Liver (tissue), 9 donors: Measurements from ENCODE around the gene FBXO34. TPM values are rescaled to one million over a fixed set of nuclear protein-coding genes. Genes with fewer than 3 reads are reported as not detected.

ENCODE experiments used
- DNase-seq: peaks from one replicate; pipeline ENCODE4 v3.0.0-alpha.2; 2017; ENCODE audit warnings: low spot score
- H3K27ac ChIP-seq, 2 donors: one replicate each; pipeline ENCODE4 v1.7.0; 2013; ENCODE audit warnings: inconsistent platforms in 2 of 2, low read length in 2 of 2, control low read depth in 1 of 2, low read depth in 1 of 2, mild to moderate bottlenecking in 1 of 2
- H3K27me3 ChIP-seq, 4 donors: one replicate each; pipeline versions ENCODE4 v1.6.1 to v1.7.0; 2013; ENCODE audit warnings: low read length in 3 of 4, inconsistent platforms in 1 of 4, mild to moderate bottlenecking in 1 of 4, moderate library complexity in 1 of 4; ENCODE audit not compliant: control insufficient read depth in 4 of 4, insufficient read depth in 4 of 4
- H3K36me3 ChIP-seq, 4 donors: one replicate each; pipeline versions ENCODE4 v1.6.1 to v1.7.0; 2013; ENCODE audit warnings: low read length in 3 of 4, mild to moderate bottlenecking in 3 of 4, low read depth in 1 of 4, moderate library complexity in 1 of 4; ENCODE audit not compliant: control insufficient read depth in 4 of 4, insufficient read depth in 3 of 4
- H3K4me1 ChIP-seq, 4 donors: one replicate each; pipeline versions ENCODE4 v1.6.1 to v1.7.0; 2013; ENCODE audit warnings: low read length in 3 of 4, mild to moderate bottlenecking in 3 of 4, moderate library complexity in 1 of 4; ENCODE audit not compliant: control insufficient read depth in 4 of 4, insufficient read depth in 4 of 4
- H3K4me3 ChIP-seq, 3 donors: one replicate each; pipeline versions ENCODE4 v1.6.1 to v1.7.0; 2013; ENCODE audit warnings: low read length in 3 of 3, control low read depth in 1 of 3, low read depth in 1 of 3, mild to moderate bottlenecking in 1 of 3
- H3K9ac ChIP-seq, 2 donors: one replicate each; pipeline ENCODE4 v1.7.0; 2013; ENCODE audit warnings: low read length in 2 of 2, mild to moderate bottlenecking in 2 of 2, moderate library complexity in 2 of 2, control low read depth in 1 of 2, low read depth in 1 of 2
- H3K9me3 ChIP-seq, 4 donors: one replicate each; pipeline versions ENCODE4 v1.6.1 to v1.7.0; 2013; ENCODE audit warnings: low read length in 3 of 4; ENCODE audit not compliant: control insufficient read depth in 4 of 4
- EGR1 ChIP-seq, 2 donors: IDR thresholded peaks; 2 replicates each; pipeline ENCODE4 v1.6.1; 2016 to 2018; ENCODE audit warnings: antibody characterized with exemption in 2 of 2, low read depth in 2 of 2
- FOXA1 ChIP-seq: IDR thresholded peaks from 2 replicates; pipeline ENCODE4 v1.6.1; 2016; ENCODE audit warnings: antibody characterized with exemption
- FOXA2 ChIP-seq: IDR thresholded peaks from 2 replicates; pipeline ENCODE4 v1.6.1; 2016; ENCODE audit warnings: antibody characterized with exemption
- GABPA ChIP-seq, 2 donors: IDR thresholded peaks in 1 of 2; conservative IDR thresholded peaks in 1 of 2; 2 replicates each; pipeline ENCODE4 v1.6.1; 2016; ENCODE audit warnings: antibody characterized with exemption in 2 of 2, mild to moderate bottlenecking in 1 of 2, moderate library complexity in 1 of 2
- HNF4A ChIP-seq, 2 donors: conservative IDR thresholded peaks; 2 replicates each; pipeline ENCODE4 v1.6.1; 2016; ENCODE audit warnings: antibody characterized with exemption in 2 of 2, mild to moderate bottlenecking in 2 of 2
- HNF4G ChIP-seq: IDR thresholded peaks from 2 replicates; pipeline ENCODE4 v1.6.1; 2016; ENCODE audit warnings: antibody characterized with exemption
- JUND ChIP-seq, 2 donors: IDR thresholded peaks; 2 replicates each; pipeline ENCODE4 v1.6.1; 2016; ENCODE audit warnings: antibody characterized with exemption in 2 of 2
- MAX ChIP-seq: IDR thresholded peaks from 2 replicates; pipeline ENCODE4 v1.6.1; 2016; ENCODE audit warnings: antibody characterized with exemption
- NR2F2 ChIP-seq: IDR thresholded peaks from 2 replicates; pipeline ENCODE4 v1.6.1; 2016; ENCODE audit warnings: antibody characterized with exemption
- REST ChIP-seq: IDR thresholded peaks from 2 replicates; pipeline ENCODE4 v1.6.1; 2016; ENCODE audit warnings: antibody characterized with exemption, mild to moderate bottlenecking
- RXRA ChIP-seq, 2 donors: IDR thresholded peaks; 2 replicates each; pipeline ENCODE4 v1.6.1; 2017 to 2018; ENCODE audit warnings: antibody characterized with exemption in 2 of 2, mild to moderate bottlenecking in 1 of 2
- TAF1 ChIP-seq: conservative IDR thresholded peaks from 2 replicates; pipeline ENCODE4 v1.6.1; 2016; ENCODE audit warnings: antibody characterized with exemption, mild to moderate bottlenecking
- YY1 ChIP-seq: IDR thresholded peaks from 2 replicates; pipeline ENCODE4 v1.6.1; 2016; ENCODE audit warnings: antibody characterized with exemption, mild to moderate bottlenecking
- WGBS: extraction: QIAGEN DNeasy Blood & Tissue Kit; methylation state at CpG from one replicate; pipeline ENCODE4 v1.1.7; 2013; 5-methylcytosine and 5-hydroxymethylcytosine counted together
- polyA plus RNA-seq, 2 donors: library from polyadenylated mRNA; stranded (reverse) in 1 of 2; unstranded in 1 of 2; fragments of 200-250 nt in 1 of 2; fragments of >200 nt in 1 of 2; fragmentation: Nextera tagmentation in 1 of 2; extraction: Ambion mirVana in 1 of 2; gene quantifications; one replicate each; pipeline versions ENCODE4 v1.2.1 to v1.2.3, GENCODE V29; 2013 to 2015
- total RNA-seq, 2 donors: library from RNA; depleted of rRNA; stranded (reverse); fragments of >200 nt; gene quantifications; one replicate each; pipeline ENCODE4 v1.2.3, GENCODE V29; 2014
- TF ChIP-seq, protein P1 (sequence below): IDR thresholded peaks from 2 replicates; pipeline ENCODE4 v1.6.1; 2016; ENCODE audit warnings: antibody characterized with exemption
- donor health status: healthy.
- donor health status: healthy.
- donor health status: healthy.
- donor health status: healthy.
- donor health status: healthy.

The FBXO34 gene
- total and polyA plus RNA-seq, 4 donors, result 4.2 to 25.8 (median 10.1) TPM

DNA sequence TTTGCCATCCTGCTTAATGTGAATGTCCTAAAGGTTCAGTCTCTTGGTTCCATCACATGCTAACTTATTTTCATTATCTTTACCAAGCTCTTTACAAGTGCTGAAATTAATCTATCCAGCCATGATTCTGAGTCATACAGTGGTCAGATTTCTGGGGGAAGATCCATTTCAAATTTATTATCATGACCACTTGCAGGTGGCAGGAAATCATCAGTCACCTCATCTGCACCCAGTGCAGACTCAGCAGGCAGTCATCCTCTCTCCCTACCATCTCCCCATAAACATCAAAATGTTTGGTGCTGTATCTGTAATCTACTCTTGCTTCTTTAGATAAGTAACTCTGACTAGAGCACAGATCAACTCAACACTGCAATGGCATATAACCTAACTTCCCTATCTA, 116.9 kb downstream of the FBXO34 start:
- H3K9ac ChIP-seq, result no peak overlapping the region
- H3K36me3 ChIP-seq, result peaks cover 0 to 30% (median 9%) of the 10 kb centered on the region in 4 donors
- TF ChIP-seq RXRA (IDR thresholded peaks at IDR 0.05), result no peak
- TF ChIP-seq HNF4A (conservative IDR thresholded peaks at IDR 0.05), result no peak
- TF ChIP-seq JUND (IDR thresholded peaks at IDR 0.05), result no peak
- no peak for TF ChIP-seq REST
- TF ChIP-seq GABPA (IDR thresholded peaks at IDR 0.05 in 1 of 2, conservative IDR thresholded peaks at IDR 0.05 in 1 of 2), result no peak
- TF ChIP-seq NR2F2, result no peak
- TF ChIP-seq, protein P1, sequence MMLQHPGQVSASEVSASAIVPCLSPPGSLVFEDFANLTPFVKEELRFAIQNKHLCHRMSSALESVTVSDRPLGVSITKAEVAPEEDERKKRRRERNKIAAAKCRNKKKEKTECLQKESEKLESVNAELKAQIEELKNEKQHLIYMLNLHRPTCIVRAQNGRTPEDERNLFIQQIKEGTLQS, result no peak
- no peak for TF ChIP-seq FOXA1
- no peak for TF ChIP-seq MAX
- TF ChIP-seq TAF1, result no peak
- TF ChIP-seq FOXA2, result no peak
- no peaks in the 10 kb centered on the region for H3K27me3 ChIP-seq
- H3K27ac ChIP-seq, result no peak overlapping the region
- H3K9me3 ChIP-seq, result no peaks in the 10 kb centered on the region
- DNase-seq, result no peak
- H3K4me1 ChIP-seq, result no peaks in the 10 kb centered on the region
- H3K4me3 ChIP-seq, result no peak overlapping the region

DNA sequence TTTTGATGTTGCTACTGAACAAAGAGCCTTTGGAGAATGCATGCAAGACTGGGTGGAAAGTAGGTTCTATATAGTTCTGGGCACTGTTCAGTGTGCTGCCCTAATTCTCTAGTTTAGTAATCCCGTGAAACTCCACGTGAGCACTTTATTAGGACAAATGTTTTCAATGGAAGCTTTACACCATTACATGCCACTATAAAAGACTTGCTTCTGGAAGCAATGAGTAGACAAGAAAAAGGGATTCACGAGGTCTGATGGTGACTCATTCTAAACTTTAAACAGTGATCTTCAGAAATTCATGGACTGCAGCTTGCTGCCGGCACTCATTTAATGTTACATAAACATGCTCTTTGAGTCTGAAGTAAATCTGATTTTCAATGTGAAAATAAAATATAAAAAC, 118.1 kb downstream of the FBXO34 start:
- no peak overlapping the region for H3K27ac ChIP-seq
- no peak overlapping the region for H3K9ac ChIP-seq
- WGBS, result 96% methylated on average over 4 of the region's 4 CpGs
- no peak overlapping the region for H3K4me3 ChIP-seq
- no peaks in the 10 kb centered on the region for H3K4me1 ChIP-seq
- no peak for TF ChIP-seq YY1
- TF ChIP-seq HNF4G, result no peak
- TF ChIP-seq NR2F2, result no peak
- no peak for TF ChIP-seq EGR1 (IDR thresholded peaks at IDR 0.05; ENCODE audit: low read depth in 2 of 2)
- DNase-seq, result no peak
- H3K36me3 ChIP-seq, result peaks cover 2 to 26% (median 10%) of the 10 kb centered on the region in 4 donors
- H3K9me3 ChIP-seq, result no peaks in the 10 kb centered on the region
- no peaks in the 10 kb centered on the region for H3K27me3 ChIP-seq

GRCh38 chr14:55398679-55399078, 127.5 kb downstream of the FBXO34 start:
- H3K4me3 ChIP-seq, result no peak overlapping the region
- no peak for DNase-seq
- WGBS, result 93% methylated on average over 5 of the region's 5 CpGs
- no peak overlapping the region for H3K27ac ChIP-seq
- TF ChIP-seq YY1, result no peak
- TF ChIP-seq FOXA2, result no peak
- TF ChIP-seq JUND (IDR thresholded peaks at IDR 0.05), result peak in 1 of 2 donors; percentile 69
- H3K9me3 ChIP-seq, result no peaks in the 10 kb centered on the region
- no peak overlapping the region for H3K9ac ChIP-seq
- H3K36me3 ChIP-seq, result peaks cover 4 to 16% (median 5%) of the 10 kb centered on the region in 4 donors
- H3K27me3 ChIP-seq, result no peaks in the 10 kb centered on the region
- no peaks in the 10 kb centered on the region for H3K4me1 ChIP-seq
